Fibroblast of lung (primary cell): ENCODE results near the gene ABCG8. TPM values are rescaled to one million over a fixed set of nuclear protein-coding genes. Genes with fewer than 3 reads are reported as not detected.
A peak's percentile ranks its signal among the peaks of the same experiment; 100 is the strongest.

ENCODE experiments used
- DNase-seq, 2 donors: peaks; one replicate each; pipeline versions ENCODE4 v3.0.0 to v3.0.0-alpha.2; 2010; ENCODE audit warnings: low read depth in 2 of 2
- H2AFZ ChIP-seq: 2 replicates; pipeline ENCODE4 v1.5.1; 2012; ENCODE audit warnings: low read length, control low read depth, inconsistent platforms
- H3K27ac ChIP-seq: 2 replicates; pipeline ENCODE4 v1.5.1; 2011; ENCODE audit warnings: low read length, control low read depth; ENCODE audit not compliant: insufficient read depth
- H3K27me3 ChIP-seq: 2 replicates; pipeline ENCODE4 v1.5.1; 2011; ENCODE audit warnings: mild to moderate bottlenecking, low read length; ENCODE audit not compliant: control insufficient read depth, insufficient read depth
- H3K36me3 ChIP-seq: 2 replicates; pipeline ENCODE4 v1.5.1; 2011; ENCODE audit warnings: low read length; ENCODE audit not compliant: control insufficient read depth, insufficient read depth
- H3K4me1 ChIP-seq: 2 replicates; pipeline ENCODE4 v1.5.1; 2011; ENCODE audit warnings: low read length; ENCODE audit not compliant: control insufficient read depth, insufficient read depth; ENCODE audit errors: extremely low read depth
- H3K4me2 ChIP-seq: 2 replicates; pipeline ENCODE4 v1.5.1; 2011; ENCODE audit warnings: low read length, control low read depth; ENCODE audit not compliant: insufficient read depth; ENCODE audit errors: extremely low read depth
- H3K4me3 ChIP-seq, 4 experiments: fragments of 200-600 bp in 1 of 4; sonication (generic) in 1 of 4; replicated peaks in 1 of 4; 2 replicates each; pipeline ENCODE4 v1.5.1; 2011 to 2016; ENCODE audit warnings: low read length in 4 of 4, low read depth in 3 of 4, mild to moderate bottlenecking in 3 of 4, control low read depth in 2 of 4, inconsistent platforms in 1 of 4, mixed read lengths in 1 of 4; ENCODE audit not compliant: insufficient read depth in 1 of 4; ENCODE audit errors: control extremely low read depth in 1 of 4
- H3K79me2 ChIP-seq: 2 replicates; pipeline ENCODE4 v1.5.1; 2012; ENCODE audit warnings: mild to moderate bottlenecking, low read length, inconsistent platforms; ENCODE audit not compliant: control insufficient read depth, insufficient read depth
- H3K9ac ChIP-seq: 2 replicates; pipeline ENCODE4 v1.5.1; 2011; ENCODE audit warnings: mild to moderate bottlenecking, low read length, control low read depth; ENCODE audit not compliant: insufficient read depth
- H3K9me3 ChIP-seq: 2 replicates; pipeline ENCODE4 v1.5.1; 2012; ENCODE audit warnings: low read depth, low read length; ENCODE audit not compliant: control insufficient read depth, insufficient read depth
- H4K20me1 ChIP-seq: 2 replicates; pipeline ENCODE4 v1.5.1; 2011; ENCODE audit warnings: low read length; ENCODE audit not compliant: control insufficient read depth, insufficient read depth; ENCODE audit errors: extremely low read depth
- CTCF ChIP-seq, 2 donors: IDR thresholded peaks in 1 of 2; conservative IDR thresholded peaks in 1 of 2; 1 replicate in 1 of 2; 2 replicates in 1 of 2; pipeline ENCODE4 v1.5.1; 2011 to 2012; ENCODE audit warnings: low read length in 2 of 2, control low read depth in 1 of 2, inconsistent platforms in 1 of 2, low read depth in 1 of 2, mild to moderate bottlenecking in 1 of 2
- EZH2 ChIP-seq: IDR thresholded peaks from 2 replicates; pipeline ENCODE4 v1.5.1; 2012; ENCODE audit warnings: low read length, control low read depth, mild to moderate bottlenecking; ENCODE audit errors: missing control alignments
- polyA minus RNA-seq: library from RNA; depleted of rRNA, polyadenylated mRNA; stranded (reverse); fragments of >200 nt; gene quantifications from 2 replicates; pipeline ENCODE4 v1.2.3, GENCODE V29; 2011; ENCODE audit warnings: low replicate concordance
- polyA plus RNA-seq, 2 donors: library from polyadenylated mRNA; depleted of rRNA in 1 of 2; stranded (reverse) in 1 of 2; unstranded in 1 of 2; fragments of >200 nt; gene quantifications; 2 replicates each; pipeline ENCODE4 v1.2.1, GENCODE V29; 2011 to 2012; ENCODE audit warnings: missing spikeins in 1 of 2
- total RNA-seq: library from RNA; depleted of rRNA; stranded (reverse); fragments of >200 nt; gene quantifications from 2 replicates; pipeline ENCODE4 v1.2.1, GENCODE V29; 2014

ABCG8 gene
- total RNA-seq (not detected in 2 replicates), polyA plus RNA-seq (not detected in 2 replicates), polyA minus RNA-seq (0.12 TPM in 1 of 2 replicates, not detected in the other)
- polyA plus RNA-seq (2012) = not detected in 2 replicates

DNA sequence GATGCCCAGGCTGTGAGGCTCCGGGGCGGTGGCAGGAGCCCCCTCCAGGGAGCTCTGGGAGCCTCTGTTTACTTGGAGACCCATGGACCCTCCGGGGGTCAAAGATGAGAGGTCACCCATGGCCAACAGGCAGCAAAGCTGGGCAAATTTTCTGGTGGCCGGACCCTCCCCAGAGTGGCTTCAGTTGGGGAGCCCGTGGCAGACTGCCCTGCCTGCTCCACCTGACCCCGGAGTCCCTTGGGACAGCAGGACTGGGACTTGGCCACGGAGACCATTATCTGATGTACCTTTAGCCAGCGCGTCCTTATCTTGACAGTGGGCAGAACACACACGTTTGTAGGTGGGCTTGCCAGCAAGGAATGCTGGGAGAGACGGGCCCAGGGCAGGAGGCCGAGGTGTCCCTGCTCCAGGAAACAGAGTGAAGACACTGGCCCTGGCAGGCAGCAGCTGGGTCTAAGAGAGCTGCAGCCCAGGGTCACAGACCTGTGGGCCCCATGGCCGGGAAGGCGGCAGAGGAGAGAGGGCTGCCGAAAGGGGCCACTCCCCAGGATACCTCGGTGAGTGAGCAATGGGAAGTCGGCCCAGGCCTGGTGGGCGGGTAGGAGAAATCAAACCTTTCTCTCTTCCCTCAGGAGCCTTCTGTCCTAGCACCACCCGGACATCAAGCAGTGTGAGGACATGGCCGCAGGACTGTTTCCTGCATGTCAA is at the start of gene ABCG8, which contains the start of gene ABCG5:
Gene ABCG8, plus strand, starts transcription at position 412 of the 708 bp plus-strand sequence. Its CDS starts 83 bp downstream, at position 495.
Gene ABCG5, minus strand, starts transcription at position 280 of the 708 bp plus-strand sequence. Its CDS starts 160 bp downstream, at position 120.
- DNase-seq = no peak

GRCh38 chr2:43790147-43790546 is 48.6 kb upstream of the ABCG8 start:
- no peak overlapping the region for H3K4me2 ChIP-seq
- H4K20me1 ChIP-seq = no peaks in the 10 kb centered on the region
- H3K27me3 ChIP-seq = no peaks in the 10 kb centered on the region
- H3K4me1 ChIP-seq = no peaks in the 10 kb centered on the region
- H3K9ac ChIP-seq = no peak overlapping the region
- no peak for TF ChIP-seq CTCF (conservative IDR thresholded peaks at IDR 0.05 in 1 of 2, IDR thresholded peaks at IDR 0.05 in 1 of 2; ENCODE audit: low read depth in 1 of 2, low read length in 2 of 2)
- TF ChIP-seq EZH2 = no peak
- H3K9me3 ChIP-seq = no peaks in the 10 kb centered on the region
- no peaks in the 10 kb centered on the region for H3K79me2 ChIP-seq
- no peaks in the 10 kb centered on the region for H3K36me3 ChIP-seq
- H3K4me3 ChIP-seq = no peak overlapping the region
- H2AFZ ChIP-seq = no peak overlapping the region
- no peak overlapping the region for H3K27ac ChIP-seq
- DNase-seq = peak in 1 of 2 donors; percentile 81

More for the DNA sequence above, at the start of gene ABCG8, which contains the start of gene ABCG5:
- TF ChIP-seq CTCF (conservative IDR thresholded peaks at IDR 0.05 in 1 of 2, IDR thresholded peaks at IDR 0.05 in 1 of 2; ENCODE audit: low read depth in 1 of 2, low read length in 2 of 2) (no peak), EZH2 (no peak)
- Histone ChIP-seq H2AFZ (no peak within 1 kb of the TSS), H3K27ac (no peak within 1 kb of the TSS), H3K4me3 (no peak within 1 kb of the TSS), H3K9ac (no peak within 1 kb of the TSS), H3K79me2 (no peaks in the 10 kb centered on the region), H3K36me3 (no peaks in the 10 kb centered on the region), H3K9me3 (no peaks in the 10 kb centered on the region), H4K20me1 (no peaks in the 10 kb centered on the region), H3K27me3 (peaks cover 10% of the 10 kb centered on the region), H3K4me2 (no peak within 1 kb of the TSS), H3K4me1 (no peaks in the 10 kb centered on the region)

DNA sequence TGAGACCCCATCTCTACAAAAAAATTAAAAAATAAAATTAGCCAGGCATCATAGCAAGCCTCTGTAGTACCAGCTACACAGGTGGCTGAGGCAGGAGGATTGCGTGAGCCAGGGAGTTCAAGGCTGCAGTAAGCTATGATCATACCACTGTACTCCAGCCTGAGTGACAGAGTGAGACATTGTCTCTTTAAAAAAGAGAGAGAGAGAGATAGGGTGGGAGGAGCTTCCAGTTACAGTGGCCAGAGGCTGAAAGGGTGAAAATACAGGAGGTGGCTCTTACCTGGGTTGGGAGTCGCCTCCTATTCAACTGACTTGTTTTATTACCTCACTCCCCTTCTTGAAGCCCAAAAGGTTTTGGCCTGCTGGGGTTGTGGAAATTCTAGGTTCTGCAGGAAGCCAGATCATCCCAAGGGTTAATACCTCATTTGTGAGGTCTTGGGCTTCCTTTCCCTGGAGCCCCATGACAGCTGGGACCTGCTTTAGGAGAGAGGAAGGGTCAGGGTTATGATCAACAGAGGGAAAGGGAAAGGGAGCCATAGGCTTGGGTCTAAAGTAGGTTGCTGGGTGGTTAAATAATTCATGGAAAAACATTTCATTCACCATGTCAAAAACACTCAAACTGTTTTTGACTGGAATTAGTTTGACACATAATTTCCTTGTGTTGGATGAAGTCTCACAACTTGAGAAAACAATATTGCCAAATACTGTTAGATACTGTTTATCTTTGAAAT is 47.6 kb upstream of the ABCG8 start:
- Histone ChIP-seq H3K36me3 (no peaks in the 10 kb centered on the region), H3K4me3 (no peak overlapping the region), H3K9me3 (no peaks in the 10 kb centered on the region), H3K4me2 (no peak overlapping the region), H4K20me1 (no peaks in the 10 kb centered on the region), H3K4me1 (no peaks in the 10 kb centered on the region), H3K9ac (no peak overlapping the region), H2AFZ (no peak overlapping the region), H3K27me3 (no peaks in the 10 kb centered on the region), H3K27ac (no peak overlapping the region), H3K79me2 (no peaks in the 10 kb centered on the region)
- no peak for TF ChIP-seq CTCF (conservative IDR thresholded peaks at IDR 0.05 in 1 of 2, IDR thresholded peaks at IDR 0.05 in 1 of 2; ENCODE audit: low read depth in 1 of 2, low read length in 2 of 2)
- TF ChIP-seq EZH2 = no peak
- DNase-seq = peak in 1 of 2 donors; percentile 48
